GM12874 (cell line): ENCODE data around the gene SUGP2.

Experiments
- CTCF ChIP-seq: IDR thresholded peaks from 2 replicates; pipeline ENCODE4 v1.5.1; 2011; ENCODE audit warnings: low read depth, mild to moderate bottlenecking, control low read depth, low read length, moderate library complexity; ENCODE audit not compliant: insufficient read depth

Gene SUGP2

DNA sequence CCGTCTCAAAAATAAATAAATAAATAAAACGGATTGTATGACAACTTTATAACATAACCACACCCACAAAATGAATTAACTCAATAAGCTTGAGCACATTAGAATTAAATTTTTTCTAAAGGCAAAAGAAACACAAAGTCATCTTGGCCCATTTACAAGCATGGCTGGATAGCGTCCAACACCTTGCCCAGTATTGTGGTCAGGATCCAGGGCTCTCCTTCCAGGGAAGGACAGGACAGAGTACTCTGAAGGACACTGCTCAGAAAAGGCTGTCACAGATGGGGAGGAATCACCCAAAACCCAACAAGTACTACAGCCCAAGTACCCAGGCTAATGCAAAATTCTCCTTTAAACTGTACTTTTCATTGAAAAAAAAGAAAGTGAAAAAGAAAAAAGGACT is 27.1 kb downstream of the SUGP2 start:
- no peak for TF ChIP-seq CTCF

DNA sequence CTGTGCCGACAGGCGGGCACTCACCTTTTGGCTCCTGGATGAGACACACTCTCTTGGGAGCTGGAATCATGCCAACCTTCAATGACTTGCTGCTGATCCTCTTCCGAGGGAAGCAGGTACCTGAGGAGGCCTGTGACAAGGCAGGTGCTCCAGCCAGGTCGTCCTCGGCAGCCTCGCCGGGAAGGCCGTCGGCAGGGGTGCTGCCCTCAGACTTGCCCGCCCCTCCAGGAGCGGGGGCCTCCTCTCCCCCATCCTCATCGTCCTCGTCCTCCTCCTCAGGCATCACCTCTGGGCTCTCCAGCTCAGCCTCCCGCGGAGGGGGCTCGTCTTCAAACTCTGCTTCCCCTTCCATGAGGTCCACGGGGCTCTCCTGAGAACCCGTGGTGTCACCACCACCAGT is 29.2 kb downstream of the SUGP2 start:
- no peak for TF ChIP-seq CTCF

DNA sequence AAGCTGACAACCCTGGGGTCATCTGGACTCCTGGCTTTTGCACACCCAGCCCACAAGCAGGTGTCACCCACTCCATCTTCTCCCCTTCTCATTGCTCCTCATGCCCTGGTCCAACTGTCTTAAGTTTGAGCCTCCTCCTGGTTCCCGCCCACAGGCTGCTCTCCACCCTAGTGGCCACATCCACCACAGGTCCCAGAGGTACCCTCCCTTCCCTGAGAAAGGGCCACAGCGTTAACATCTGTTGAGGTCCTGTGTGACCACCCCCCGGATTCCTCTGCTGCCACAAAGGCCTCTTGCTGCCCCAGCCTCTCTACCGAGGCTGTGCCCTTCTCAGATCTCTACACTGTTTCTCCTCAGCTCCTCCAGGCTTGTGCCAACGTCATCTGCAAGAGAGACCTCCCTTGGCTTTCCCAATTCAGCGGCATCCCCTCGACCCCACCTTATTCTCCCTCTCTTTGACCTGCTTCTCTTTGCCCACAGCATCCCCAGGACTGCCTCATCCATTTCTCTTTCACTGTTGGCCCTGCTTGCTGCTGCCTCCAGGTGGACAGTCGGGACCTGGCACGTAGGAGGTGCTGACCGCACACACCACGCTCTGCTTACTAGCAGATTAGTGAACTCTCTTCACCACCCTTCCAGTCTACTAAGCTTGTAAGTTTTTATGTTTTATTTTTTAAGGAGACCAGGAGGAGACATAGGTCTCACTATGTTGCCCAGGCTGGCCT is 33.3 kb downstream of the SUGP2 start:
- no peak for TF ChIP-seq CTCF

- no peak for TF ChIP-seq CTCF
Measured at GRCh38 chr19:18999016-18999758, 34.1 kb downstream of the SUGP2 start.

DNA sequence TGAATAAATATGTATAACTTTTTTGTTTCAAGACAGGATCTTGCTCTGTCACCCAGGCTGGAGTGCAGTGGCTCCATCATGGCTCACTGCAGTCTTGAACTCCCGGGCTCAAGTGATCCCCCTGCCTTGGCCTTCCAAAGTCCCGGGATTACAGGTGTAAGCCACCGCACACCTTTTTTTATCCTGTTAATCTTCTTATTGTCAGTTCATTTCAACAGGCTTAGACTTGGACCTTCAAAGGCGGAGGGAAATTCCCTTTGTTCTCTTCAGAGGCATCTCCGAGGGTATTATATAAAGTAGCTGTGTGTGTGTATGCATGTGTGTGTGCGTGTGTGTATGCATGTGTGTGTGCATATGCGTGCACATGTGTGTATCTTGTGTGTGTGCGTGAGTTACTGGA is 35.0 kb downstream of the SUGP2 start:
- TF ChIP-seq CTCF, result no peak

DNA sequence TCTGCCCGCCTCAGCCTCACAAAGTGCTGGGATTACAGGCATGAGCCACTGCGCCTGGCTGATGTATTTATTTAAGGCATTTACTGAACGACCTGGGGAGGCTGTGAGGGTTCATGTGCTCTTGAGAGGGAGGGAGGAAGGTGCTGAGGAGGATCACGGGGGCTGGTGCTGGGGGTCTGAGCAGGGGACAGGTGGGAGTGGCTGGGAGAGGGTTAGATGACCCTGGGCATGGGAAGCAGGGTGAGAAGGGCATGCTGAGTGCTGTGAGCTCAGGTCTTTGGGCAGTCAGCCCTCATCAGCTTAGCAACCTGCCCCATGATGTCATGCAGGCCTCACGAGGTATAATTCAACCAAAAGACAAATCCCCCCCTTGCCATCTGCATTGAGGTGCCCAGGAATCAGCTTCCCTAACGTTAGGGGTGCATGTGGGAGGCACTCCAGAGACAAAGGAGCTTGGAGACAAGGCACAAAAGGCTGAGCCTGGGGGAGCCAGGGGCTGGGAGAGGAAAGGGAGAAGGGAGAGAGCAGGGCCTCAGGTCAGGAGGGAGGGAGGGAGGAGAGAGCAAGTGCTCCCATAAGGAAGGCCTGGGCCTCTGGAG is 36.4 kb downstream of the SUGP2 start:
- no peak for TF ChIP-seq CTCF

DNA sequence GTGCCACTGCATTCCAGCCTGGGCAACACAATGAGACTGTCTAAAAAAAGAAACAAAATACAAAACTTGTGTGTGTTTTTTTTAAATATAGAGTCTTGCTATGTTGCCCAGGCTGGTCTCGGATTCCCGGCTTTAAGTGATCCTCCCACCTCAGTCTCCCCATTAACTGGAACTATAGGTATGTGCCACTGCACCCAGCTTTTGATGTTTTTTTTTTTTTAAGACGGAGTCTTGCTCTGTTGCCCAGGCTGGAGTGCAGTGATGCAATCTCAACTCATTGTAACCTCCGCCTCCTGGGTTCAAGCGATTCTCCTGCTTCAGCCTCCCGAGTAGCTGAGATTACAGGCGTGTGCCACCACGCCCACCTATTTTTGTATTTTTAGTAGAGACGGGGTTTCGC is 37.0 kb downstream of the SUGP2 start:
- TF ChIP-seq CTCF, result no peak
